NCI-H2227 treated with DMSO at 0.1 percent for 48 hours (cell line): ENCODE measurements around the gene ANKRD24.
"Not testable (repeated sequence)": the region's sequence is repeated elsewhere in the genome, so short reads cannot be mapped to it uniquely, and the experiment has no call there.

Source experiments
- DNase-seq: peaks from one replicate; lab custom pipeline; 2025; lab: John Stamatoyannopoulos, UW

ANKRD24 gene

DNA sequence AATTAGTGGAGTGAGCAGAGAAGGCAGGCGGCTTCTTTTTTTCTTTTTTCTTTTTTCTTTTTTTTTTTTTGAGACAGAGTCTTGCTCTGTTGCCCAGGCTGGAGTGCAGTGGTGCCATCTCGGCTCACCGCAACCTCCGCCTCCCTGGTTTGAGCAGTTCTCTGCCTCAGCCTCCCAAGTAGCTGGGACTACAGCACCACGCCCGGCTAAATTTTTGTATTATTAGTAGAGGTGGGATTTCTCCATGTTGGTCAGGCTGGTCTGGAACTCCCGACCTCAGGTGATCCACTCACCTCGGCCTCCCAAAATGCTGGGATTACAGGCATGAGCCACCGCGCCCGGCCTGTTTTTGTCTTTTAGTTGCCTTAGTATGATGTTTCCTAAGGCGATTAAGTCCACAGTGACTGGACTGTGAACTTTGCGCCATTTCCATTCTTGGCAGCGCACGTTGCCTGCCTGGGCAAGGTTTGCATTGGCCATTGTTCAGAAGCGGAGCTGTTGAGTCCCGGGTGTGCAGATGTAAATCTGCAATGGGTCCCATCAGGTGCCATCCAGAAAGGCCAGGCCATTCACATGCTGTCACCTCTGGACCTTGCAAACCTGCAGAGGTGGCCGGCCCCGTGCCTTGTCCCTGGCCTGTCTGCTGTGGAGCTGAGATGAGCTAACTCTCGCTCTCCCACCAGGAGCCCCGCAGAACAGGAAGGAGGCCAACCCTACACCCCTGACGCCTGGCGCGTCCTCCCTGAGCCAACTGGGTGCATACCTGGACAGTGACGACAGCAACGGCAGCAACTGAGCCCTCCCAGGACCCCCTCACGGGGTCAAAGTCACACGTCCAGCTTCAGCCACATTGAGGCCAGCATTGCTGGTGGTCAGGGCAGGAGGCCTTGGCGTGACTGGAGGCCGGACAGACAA, 85.7 kb downstream of the ANKRD24 start:
- no peak for DNase-seq

DNA sequence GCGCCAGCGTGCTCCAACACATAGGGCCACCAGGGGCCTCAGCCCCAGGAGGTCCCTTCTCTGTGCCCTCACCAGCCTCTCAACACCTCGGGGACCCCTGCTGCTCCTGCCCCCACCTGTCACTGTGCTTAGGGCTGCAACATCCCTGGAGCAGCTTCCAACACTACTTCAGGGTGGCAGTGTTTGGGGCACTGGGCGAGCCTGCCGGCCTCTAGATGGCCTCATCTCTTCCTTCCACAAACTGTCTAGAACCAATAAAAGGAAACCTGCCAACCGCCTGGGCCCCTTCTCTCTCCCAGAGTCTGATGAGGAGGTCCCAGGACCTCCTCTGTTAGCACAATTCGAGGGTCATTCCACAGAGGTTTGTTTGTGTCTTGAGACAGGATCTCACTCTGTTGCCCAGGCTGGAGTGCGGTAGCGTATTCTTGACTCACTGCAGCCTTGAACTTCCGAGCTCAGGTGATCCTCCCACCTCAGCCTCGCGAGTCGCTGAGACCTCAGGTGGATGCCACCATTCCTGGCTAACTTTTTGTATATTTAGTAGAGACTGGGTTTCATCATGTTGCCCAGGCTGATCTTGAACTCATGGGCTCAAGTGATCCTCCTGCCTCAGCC, 86.4 kb downstream of the ANKRD24 start:
- DNase-seq, result no peak

DNA sequence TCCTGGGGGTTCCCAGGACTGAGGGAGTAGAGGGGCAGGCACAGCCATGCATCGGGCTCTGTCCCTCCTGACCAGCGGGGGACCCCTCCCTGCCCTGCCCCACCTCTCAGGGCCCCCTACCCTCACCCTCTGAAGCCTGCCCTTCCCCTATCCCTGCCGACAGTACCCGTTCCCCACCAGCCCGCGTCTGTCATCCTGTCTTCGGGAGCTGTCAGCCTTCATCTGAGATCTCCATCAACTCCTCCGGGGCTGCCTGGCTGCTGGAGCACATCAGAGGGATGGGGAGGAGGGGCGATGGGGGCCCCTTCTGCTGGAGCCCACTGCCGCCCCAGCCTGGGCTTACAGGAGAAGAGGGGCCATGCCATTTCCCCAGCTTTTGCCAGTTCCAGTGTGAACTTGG, 90.4 kb downstream of the ANKRD24 start:
- no peak for DNase-seq

DNA sequence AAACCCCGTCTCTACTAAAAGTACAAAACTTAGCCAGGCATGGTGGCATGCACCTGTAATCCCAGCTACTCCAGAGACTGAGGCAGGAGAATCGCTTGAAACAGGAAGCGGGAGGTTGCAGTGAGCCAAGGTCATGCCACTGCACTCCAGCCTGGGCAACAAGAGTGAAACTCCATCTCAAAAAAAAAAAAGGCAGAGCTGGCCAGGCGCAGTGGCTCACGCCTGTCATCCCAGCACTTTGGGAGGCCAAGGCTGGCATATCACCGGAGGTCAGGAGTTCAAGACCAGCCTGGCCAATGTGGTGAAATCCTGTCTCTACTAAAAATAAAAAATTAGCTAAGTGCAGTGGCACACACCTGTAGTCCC, 91.8 kb downstream of the ANKRD24 start:
- DNase-seq, result not testable (repeated sequence)
